ENCODE results near the gene KCNQ2.

KCNQ2 gene

DNA sequence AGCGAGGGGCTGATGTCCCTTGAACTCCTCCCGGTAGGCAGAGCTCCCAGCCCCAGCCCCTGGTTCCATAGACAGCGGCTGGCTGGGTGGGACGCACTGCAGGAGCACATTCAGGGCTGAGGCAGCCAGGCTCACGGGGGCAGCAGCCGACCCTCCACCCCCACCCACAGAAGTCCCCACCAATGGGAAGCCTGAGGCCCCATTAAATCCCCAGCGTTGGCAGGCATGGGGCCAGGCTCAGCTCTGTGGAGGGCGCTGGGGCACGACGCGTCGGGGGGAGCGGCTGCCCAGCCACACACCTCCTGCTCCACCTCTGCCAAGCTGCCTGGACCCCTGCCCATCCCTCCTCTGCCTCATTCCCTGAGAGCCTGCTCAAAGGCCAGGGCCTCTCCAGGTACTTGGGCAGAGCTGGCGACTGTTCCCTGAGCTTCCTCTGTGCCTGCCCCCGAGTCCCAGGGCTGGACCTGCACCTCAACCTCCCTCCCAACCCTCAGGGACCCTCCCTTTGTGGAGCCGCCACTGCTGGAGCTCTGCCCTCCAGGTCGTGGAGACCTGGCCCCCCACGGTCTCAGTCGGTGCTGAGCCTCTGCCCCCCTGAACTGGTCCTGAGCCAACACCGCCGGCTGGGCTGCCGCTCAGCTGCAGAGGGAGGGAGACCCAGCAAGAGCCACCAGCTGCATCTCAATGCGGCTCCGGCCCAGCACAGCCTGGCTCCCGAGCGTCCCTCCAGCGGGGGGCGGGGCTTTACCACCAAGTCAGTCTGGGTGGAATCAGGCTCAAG, 120.5 kb downstream of the KCNQ2 start:
- DNase-seq: no peak

DNA sequence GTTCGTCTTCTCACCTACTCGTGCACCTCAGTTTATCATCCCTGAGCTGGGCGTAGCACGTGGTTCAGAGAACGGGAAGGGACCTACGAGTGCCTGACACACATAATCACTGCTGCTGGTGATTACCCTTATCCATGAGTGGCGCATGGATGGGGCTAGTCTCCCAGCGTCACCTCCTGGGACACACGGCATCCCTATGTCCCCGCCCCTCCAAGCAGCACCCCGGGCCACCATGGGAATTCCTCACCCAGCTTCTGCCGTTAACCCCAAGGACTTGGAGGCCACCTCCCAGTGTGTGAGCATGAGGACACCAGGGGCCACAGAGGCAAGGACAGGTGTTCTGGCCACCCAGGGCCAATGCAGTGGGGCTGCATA, 121.1 kb downstream of the KCNQ2 start:
- no peak for DNase-seq

DNA sequence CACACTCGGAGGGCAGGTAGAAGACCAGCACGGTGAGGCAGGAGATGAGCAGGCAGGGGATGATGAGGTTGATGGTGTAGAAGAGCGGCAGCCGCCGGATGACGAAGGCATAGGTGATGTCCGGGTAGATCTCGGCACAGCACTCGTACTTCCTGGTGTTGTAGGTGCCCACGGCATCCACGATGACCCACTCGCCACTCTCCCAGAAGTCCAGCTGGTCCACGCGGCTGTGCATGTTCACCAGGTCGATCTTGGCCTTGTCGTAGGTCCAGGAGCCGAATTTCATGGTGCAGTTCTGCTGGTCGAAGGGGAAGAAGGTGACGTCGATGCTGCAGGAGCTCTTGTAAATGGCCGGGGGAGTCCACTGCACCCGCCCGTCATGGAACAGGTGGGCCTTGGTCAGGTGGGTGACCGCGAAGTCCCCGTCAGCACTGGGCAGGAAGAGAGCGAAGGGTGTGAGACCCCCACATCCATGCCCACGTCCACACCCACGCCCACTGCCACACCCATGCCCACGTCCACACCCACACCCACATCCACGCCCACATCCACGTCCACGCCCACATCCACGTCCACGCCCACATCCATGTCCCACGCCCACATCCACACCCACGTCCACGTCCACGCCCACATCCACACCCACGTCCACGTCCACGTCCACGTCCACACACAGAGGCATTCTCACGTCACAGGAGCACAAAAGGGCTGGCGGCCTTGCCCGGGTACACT, 121.7 kb downstream of the KCNQ2 start:
- no peak for DNase-seq
